Hepatic stellate cell (primary cell): Measurements from ENCODE around the gene RCBTB1.
"Not testable (repeated sequence)": the region's sequence is repeated elsewhere in the genome, so short reads cannot be mapped to it uniquely, and the experiment has no call there.

Experiments
- DNase-seq: peaks from one replicate; pipeline ENCODE4 v3.0.0; 2011; ENCODE audit warnings: low spot score

The RCBTB1 gene

DNA sequence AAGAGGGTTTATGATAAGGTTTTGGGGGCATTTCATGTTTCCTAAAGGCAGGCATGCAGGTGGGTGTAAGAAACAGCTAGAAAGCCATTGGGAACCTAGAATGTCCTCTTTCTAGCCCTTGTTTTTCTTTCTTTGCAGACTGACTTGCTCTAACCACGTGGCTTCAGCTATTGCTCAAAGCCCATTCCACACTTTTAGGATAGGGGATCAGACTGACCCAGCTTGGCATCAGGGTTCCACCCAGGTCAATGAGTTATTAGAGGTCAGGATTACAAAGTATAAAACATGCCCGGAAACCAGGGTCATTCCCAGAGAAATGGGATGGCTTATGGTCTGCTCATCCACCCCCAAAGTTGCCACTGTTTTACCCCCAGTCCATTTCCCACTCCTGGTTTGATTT lies 72.8 kb downstream of the RCBTB1 start:
- no peak for DNase-seq

GRCh38 chr13:49503951-49504350 lies 81.4 kb downstream of the RCBTB1 start:
- DNase-seq: no peak

DNA sequence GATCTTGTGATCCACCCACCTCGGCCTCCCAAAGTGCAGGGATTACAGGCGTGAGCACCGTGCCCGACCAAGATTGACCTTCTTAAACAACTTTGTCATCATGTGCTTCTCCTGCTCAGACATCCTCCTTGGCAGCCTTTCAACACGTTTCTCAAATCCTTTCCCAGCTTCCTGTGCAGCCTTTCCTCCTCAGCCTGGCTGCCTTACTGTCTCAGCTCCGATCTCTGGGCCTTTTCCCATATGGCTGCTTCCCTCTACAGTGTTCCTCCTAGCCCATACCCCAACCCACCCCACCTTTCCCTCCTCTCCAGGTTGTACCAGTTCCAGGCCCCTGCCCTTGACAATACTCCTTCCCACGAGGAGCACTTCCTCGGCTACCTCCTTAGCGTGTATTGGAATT lies 82.4 kb downstream of the RCBTB1 start:
- no peak for DNase-seq

DNA sequence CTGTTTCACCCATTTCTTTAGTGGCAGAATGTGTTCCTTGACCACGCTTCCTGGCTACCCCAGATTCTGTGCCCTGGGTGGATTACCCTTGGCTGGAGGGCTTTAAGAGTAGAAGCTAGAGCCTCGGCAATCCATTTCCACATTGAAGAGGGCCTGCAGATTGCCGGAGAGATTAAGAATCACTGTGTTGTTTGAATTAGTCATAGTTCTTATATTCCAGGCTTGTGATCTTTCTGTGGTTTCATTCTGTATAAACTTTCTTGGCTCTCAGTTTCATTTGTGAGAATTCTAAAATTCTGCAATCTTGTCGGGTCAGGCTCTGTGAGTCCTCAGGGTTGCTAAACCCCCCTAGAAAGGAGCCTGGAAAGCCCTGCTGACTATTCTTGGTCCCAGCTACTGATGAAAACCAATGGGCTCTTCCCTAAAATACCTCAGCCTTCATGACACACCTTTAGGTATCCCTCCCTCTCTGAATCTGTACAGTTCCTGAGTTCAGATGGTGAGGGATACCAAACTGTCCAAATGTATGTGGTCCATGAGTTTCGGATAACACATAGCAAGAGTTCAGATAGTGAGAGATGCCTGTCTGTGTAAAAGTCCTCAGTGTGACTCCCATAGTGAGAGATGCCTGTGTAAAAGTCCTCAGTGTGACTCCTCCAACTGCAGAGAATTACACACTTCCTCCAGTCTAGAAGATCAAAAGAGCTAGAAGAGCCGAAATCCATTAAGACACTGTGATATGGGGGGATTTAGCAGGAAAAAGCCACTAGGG lies 85.3 kb downstream of the RCBTB1 start:
- DNase-seq: peak; percentile 85

- DNase-seq: no peak
Observed at GRCh38 chr13:49498206-49498605, 87.2 kb downstream of the RCBTB1 start.

- DNase-seq: no peak
Observed at GRCh38 chr13:49497272-49497671, 88.1 kb downstream of the RCBTB1 start.

- not testable (repeated sequence) for DNase-seq
Observed at GRCh38 chr13:49496837-49497236, 88.5 kb downstream of the RCBTB1 start.

- DNase-seq: peak; percentile 79
Observed at GRCh38 chr13:49495783-49496762, 89.3 kb downstream of the RCBTB1 start, which contains the start of gene PHF11. Gene PHF11, plus strand, starts transcription at chr13:49495953. Its CDS starts 49 bp downstream, at chr13:49496002.

GRCh38 chr13:49494645-49495044 lies 90.7 kb downstream of the RCBTB1 start:
- DNase-seq: no peak

- DNase-seq: no peak
Observed at GRCh38 chr13:49488563-49488962, 96.8 kb downstream of the RCBTB1 start.
